Endothelial cell of umbilical vein (primary cell): Measurements from ENCODE around the gene BDKRB2. TPM values are rescaled to one million over a fixed set of nuclear protein-coding genes. Genes with fewer than 3 reads are reported as not detected.

Experiments used
- BruUV-seq: library from RNA; stranded (reverse); fragments of 400-500 nt; replicated peaks from 2 replicates; lab custom pipeline; 2021; lab: Mats Ljungman, UMichigan
- CTCF ChIA-PET: fragments of 300-600, 350-600 bp; sonication (Branson Sonifier 250); formaldehyde crosslinking; loops from one replicate; lab custom pipeline; 2021; ENCODE audit warnings: antibody characterized with exemption, inconsistent platforms; lab: Charles Lee
- POLR2A ChIA-PET: fragments of 300-600, 350-600 bp; sonication (Branson Sonifier 250); formaldehyde crosslinking; loops from one replicate; lab custom pipeline; 2021; ENCODE audit warnings: antibody characterized with exemption, inconsistent platforms; lab: Charles Lee
- DNase-seq: peaks from one replicate; pipeline ENCODE4 v3.0.0-alpha.2; 2011; ENCODE audit warnings: low read depth, low spot score
- FAIRE-seq: peaks from 2 replicates; lab custom pipeline; 2011; peaks lifted over from hg19 to GRCh38; lab: Jason Lieb, UNC
- H2AFZ ChIP-seq: 2 replicates; pipeline ENCODE4 v1.6.0; 2012; ENCODE audit warnings: low read depth, low read length, control low read depth, inconsistent platforms
- H3K27ac ChIP-seq: 2 replicates; pipeline ENCODE4 v1.5.1; 2011; ENCODE audit warnings: low read depth, mild to moderate bottlenecking, control low read depth, low read length, moderate library complexity; ENCODE audit not compliant: insufficient read depth
- H3K27me3 ChIP-seq, 2 experiments: 2 replicates each; pipeline versions ENCODE4 v1.6.0 to v1.6.1; 2011; ENCODE audit warnings: low read length in 2 of 2, mixed read lengths in 1 of 2; ENCODE audit not compliant: control insufficient read depth in 2 of 2, insufficient read depth in 2 of 2
- H3K36me3 ChIP-seq, 2 experiments: 2 replicates in 1 of 2; 3 replicates in 1 of 2; pipeline ENCODE4 v1.5.1; 2011; ENCODE audit warnings: low read length in 2 of 2, mild to moderate bottlenecking in 1 of 2, moderate library complexity in 1 of 2; ENCODE audit not compliant: control insufficient read depth in 2 of 2, insufficient read depth in 2 of 2; ENCODE audit errors: extremely low read depth in 1 of 2
- H3K4me1 ChIP-seq: 3 replicates; pipeline ENCODE4 v1.5.1; 2011; ENCODE audit warnings: mild to moderate bottlenecking, low read length; ENCODE audit not compliant: control insufficient read depth, insufficient read depth; ENCODE audit errors: extremely low read depth
- H3K4me2 ChIP-seq: 2 replicates; pipeline ENCODE4 v1.6.1; 2011; ENCODE audit warnings: low read length, control low read depth, mixed read lengths; ENCODE audit not compliant: insufficient read depth
- H3K4me3 ChIP-seq, 3 experiments: fragments of 200-600 bp in 1 of 3; sonication (generic), shearing (Covaris generic) in 1 of 3; replicated peaks in 1 of 3; 2 replicates each; pipeline ENCODE4 v1.5.1; 2011 to 2016; ENCODE audit warnings: control low read depth in 3 of 3, low read length in 3 of 3, mild to moderate bottlenecking in 2 of 3, inconsistent platforms in 1 of 3, low read depth in 1 of 3, moderate library complexity in 1 of 3; ENCODE audit not compliant: insufficient read depth in 1 of 3
- H3K79me2 ChIP-seq: 2 replicates; pipeline ENCODE4 v1.6.0; 2012; ENCODE audit warnings: low read length, inconsistent platforms; ENCODE audit not compliant: control insufficient read depth, insufficient read depth
- H3K9ac ChIP-seq: replicated peaks from 2 replicates; pipeline ENCODE3; 2011; ENCODE audit warnings: low read length, control low read depth; ENCODE audit not compliant: insufficient read depth; ENCODE audit errors: extremely low read depth
- H3K9me1 ChIP-seq: replicated peaks from 3 replicates; pipeline ENCODE4 v1.6.0; 2011; ENCODE audit warnings: mild to moderate bottlenecking, low read length; ENCODE audit not compliant: control insufficient read depth, insufficient read depth; ENCODE audit errors: extremely low read depth
- H3K9me3 ChIP-seq: replicated peaks from 2 replicates; pipeline ENCODE4 v1.5.1; 2012; ENCODE audit warnings: low read length, inconsistent platforms; ENCODE audit not compliant: control insufficient read depth, insufficient read depth
- H4K20me1 ChIP-seq: replicated peaks from 2 replicates; pipeline ENCODE3; 2011; ENCODE audit warnings: mild to moderate bottlenecking, low read length; ENCODE audit not compliant: control insufficient read depth, insufficient read depth; ENCODE audit errors: extremely low read depth
- EZH2 ChIP-seq: IDR thresholded peaks from 2 replicates; pipeline ENCODE4 v1.6.1; 2012; ENCODE audit warnings: borderline replicate concordance, low read depth, mild to moderate bottlenecking, moderate library complexity, low read length, inconsistent platforms; ENCODE audit not compliant: severe bottlenecking
- FOS ChIP-seq: IDR thresholded peaks from 2 replicates; pipeline ENCODE4 v1.6.1; 2011; ENCODE audit warnings: mild to moderate bottlenecking, low read length, moderate library complexity, borderline replicate concordance; ENCODE audit not compliant: insufficient read depth
- GATA2 ChIP-seq: IDR thresholded peaks from 2 replicates; pipeline ENCODE4 v1.7.0; 2011; ENCODE audit warnings: low read depth, mild to moderate bottlenecking, moderate library complexity, mixed read lengths, low read length; ENCODE audit not compliant: insufficient read length, insufficient read depth
- JUN ChIP-seq: IDR thresholded peaks from 2 replicates; pipeline ENCODE4 v1.6.1; 2011; ENCODE audit warnings: borderline replicate concordance, low read depth; ENCODE audit not compliant: insufficient read length, insufficient read depth
- MYC ChIP-seq: IDR thresholded peaks from one replicate; pipeline ENCODE4 v1.6.1; 2011; ENCODE audit warnings: mild to moderate bottlenecking, low read depth, low read length
- POLR2A ChIP-seq: IDR thresholded peaks from 2 replicates; pipeline ENCODE4 v1.6.1; 2012; ENCODE audit warnings: low read depth, mild to moderate bottlenecking, control low read depth, low read length
- POLR2AphosphoS5 ChIP-seq: IDR thresholded peaks from 2 replicates; pipeline ENCODE4 v1.6.1; 2012; ENCODE audit warnings: low read depth, mild to moderate bottlenecking, control low read depth, low read length, moderate library complexity; ENCODE audit not compliant: insufficient read depth
- dilution Hi-C: fragments of 300-500 bp; cut with MboI; formaldehyde crosslinking; loops from one replicate; pipeline ENCODE4 v1.15.0; 2019; ENCODE audit warnings: low sequenced_read_pairs; ENCODE audit not compliant: extremely low pct_ligation_motif_present
- intact Hi-C: fragments of 100-400 bp; cut with micrococcal nuclease; formaldehyde crosslinking; loops from one replicate; pipeline ENCODE4 v1.10.0; 2022
- polyA plus RNA-seq, 4 experiments: library from polyadenylated mRNA; depleted of rRNA in 3 of 4; stranded (reverse) in 3 of 4; unstranded in 1 of 4; fragments of >200 nt; gene quantifications; 2 replicates each; pipeline versions ENCODE4 v1.2.1 to v1.2.3, GENCODE V29; 2011 to 2012; ENCODE audit warnings: missing spikeins in 1 of 4
- total RNA-seq: library from RNA; stranded (reverse); gene quantifications from 2 replicates; pipeline ENCODE4 v1.2.3, GENCODE V29; 2021
- TF ChIP-seq, protein P1 (sequence below), 2 donors: IDR thresholded peaks; 1 replicate in 1 of 2; 2 replicates in 1 of 2; pipeline ENCODE4 v1.5.1; 2011; ENCODE audit warnings: low read length in 2 of 2, mild to moderate bottlenecking in 2 of 2, moderate library complexity in 2 of 2, control low read depth in 1 of 2, inconsistent platforms in 1 of 2, low read depth in 1 of 2; ENCODE audit not compliant: insufficient read depth in 1 of 2; ENCODE audit errors: extremely low read depth in 1 of 2
- TF ChIP-seq, protein P2 (sequence below): IDR thresholded peaks from 2 replicates; pipeline ENCODE4 v1.6.1; 2011; ENCODE audit not compliant: insufficient read depth, insufficient read length

BDKRB2 gene
- total and polyA plus RNA-seq, 2 donors (not counting 3 experiments of a cell fraction or from before 2014, with no cell fraction given), result 0.22 to 0.77 TPM

DNA sequence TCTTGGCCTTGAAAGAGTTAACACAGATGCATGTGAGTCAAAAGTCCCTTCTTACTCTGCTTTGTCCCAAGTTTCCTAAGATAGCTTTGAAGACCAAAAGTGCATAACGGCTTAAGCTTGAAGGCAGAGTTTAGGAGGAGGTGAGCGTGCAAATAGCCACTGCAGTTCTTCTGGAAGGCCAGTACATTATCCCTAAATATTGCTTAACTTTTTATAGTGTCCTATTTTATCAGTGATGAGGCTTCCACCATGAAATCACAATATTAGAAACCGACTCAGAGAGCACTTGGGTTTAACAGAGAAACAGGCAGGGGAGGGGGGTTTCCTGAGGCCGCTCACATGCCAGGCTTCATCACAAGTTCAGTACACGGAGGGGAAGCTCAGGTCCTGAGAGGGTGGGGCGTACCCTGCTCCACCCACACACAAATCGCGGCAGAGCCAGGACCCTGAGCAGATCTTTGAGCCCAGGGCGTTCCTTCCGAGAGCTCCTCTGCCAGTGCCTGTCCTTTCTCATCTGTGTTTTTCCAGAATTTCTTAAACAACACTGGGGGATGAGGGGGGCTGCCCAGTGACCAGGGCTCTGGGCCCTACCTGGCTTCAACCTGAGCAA lies 26.8 kb upstream of the BDKRB2 start:
- dilution Hi-C loops, result no loop called here
- Histone ChIP-seq H3K4me3 (no peak overlapping the region), H3K9me3 (no peaks in the 10 kb centered on the region), H3K27ac (no peak overlapping the region), H3K79me2 (no peaks in the 10 kb centered on the region), H2AFZ (no peak overlapping the region), H3K4me1 (peaks cover 4% of the 10 kb centered on the region), H4K20me1 (no peaks in the 10 kb centered on the region), H3K36me3 (no peaks in the 10 kb centered on the region), H3K9ac (no peak overlapping the region), H3K9me1 (no peaks in the 10 kb centered on the region), H3K27me3 (no peaks in the 10 kb centered on the region), H3K4me2 (no peak overlapping the region)
- TF ChIP-seq POLR2AphosphoS5, result no peak
- TF ChIP-seq GATA2, result no peak
- TF ChIP-seq MYC, result no peak
- no peak for TF ChIP-seq JUN
- no peak for TF ChIP-seq POLR2A
- no peak for TF ChIP-seq FOS
- TF ChIP-seq, protein P1, sequence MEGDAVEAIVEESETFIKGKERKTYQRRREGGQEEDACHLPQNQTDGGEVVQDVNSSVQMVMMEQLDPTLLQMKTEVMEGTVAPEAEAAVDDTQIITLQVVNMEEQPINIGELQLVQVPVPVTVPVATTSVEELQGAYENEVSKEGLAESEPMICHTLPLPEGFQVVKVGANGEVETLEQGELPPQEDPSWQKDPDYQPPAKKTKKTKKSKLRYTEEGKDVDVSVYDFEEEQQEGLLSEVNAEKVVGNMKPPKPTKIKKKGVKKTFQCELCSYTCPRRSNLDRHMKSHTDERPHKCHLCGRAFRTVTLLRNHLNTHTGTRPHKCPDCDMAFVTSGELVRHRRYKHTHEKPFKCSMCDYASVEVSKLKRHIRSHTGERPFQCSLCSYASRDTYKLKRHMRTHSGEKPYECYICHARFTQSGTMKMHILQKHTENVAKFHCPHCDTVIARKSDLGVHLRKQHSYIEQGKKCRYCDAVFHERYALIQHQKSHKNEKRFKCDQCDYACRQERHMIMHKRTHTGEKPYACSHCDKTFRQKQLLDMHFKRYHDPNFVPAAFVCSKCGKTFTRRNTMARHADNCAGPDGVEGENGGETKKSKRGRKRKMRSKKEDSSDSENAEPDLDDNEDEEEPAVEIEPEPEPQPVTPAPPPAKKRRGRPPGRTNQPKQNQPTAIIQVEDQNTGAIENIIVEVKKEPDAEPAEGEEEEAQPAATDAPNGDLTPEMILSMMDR (IDR thresholded peaks at IDR 0.05; ENCODE audit: extremely low read depth in 1 of 2, insufficient read depth in 1 of 2, low read depth in 1 of 2, low read length in 2 of 2), result no peak
- no peak for TF ChIP-seq EZH2
- TF ChIP-seq, protein P2, sequence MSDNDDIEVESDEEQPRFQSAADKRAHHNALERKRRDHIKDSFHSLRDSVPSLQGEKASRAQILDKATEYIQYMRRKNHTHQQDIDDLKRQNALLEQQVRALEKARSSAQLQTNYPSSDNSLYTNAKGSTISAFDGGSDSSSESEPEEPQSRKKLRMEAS, result no peak
- no TSS peak for BruUV-seq
- ChIA-PET CTCF (no interaction called here), POLR2A (no interaction called here)
- DNase-seq, result no peak
- FAIRE-seq, result no peak
- intact Hi-C loops, result no loop called here
